ENCODE measurements around the gene STRN3. TPM values are rescaled to one million over a fixed set of nuclear protein-coding genes. Genes with fewer than 3 reads are reported as not detected.

The STRN3 gene, protein sequence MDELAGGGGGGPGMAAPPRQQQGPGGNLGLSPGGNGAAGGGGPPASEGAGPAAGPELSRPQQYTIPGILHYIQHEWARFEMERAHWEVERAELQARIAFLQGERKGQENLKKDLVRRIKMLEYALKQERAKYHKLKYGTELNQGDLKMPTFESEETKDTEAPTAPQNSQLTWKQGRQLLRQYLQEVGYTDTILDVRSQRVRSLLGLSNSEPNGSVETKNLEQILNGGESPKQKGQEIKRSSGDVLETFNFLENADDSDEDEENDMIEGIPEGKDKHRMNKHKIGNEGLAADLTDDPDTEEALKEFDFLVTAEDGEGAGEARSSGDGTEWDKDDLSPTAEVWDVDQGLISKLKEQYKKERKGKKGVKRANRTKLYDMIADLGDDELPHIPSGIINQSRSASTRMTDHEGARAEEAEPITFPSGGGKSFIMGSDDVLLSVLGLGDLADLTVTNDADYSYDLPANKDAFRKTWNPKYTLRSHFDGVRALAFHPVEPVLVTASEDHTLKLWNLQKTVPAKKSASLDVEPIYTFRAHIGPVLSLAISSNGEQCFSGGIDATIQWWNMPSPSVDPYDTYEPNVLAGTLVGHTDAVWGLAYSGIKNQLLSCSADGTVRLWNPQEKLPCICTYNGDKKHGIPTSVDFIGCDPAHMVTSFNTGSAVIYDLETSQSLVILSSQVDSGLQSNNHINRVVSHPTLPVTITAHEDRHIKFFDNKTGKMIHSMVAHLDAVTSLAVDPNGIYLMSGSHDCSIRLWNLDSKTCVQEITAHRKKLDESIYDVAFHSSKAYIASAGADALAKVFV
- 60.1 and 82.6 TPM in 2 replicates for total RNA-seq (ENCODE audit: low replicate concordance)

DNA sequence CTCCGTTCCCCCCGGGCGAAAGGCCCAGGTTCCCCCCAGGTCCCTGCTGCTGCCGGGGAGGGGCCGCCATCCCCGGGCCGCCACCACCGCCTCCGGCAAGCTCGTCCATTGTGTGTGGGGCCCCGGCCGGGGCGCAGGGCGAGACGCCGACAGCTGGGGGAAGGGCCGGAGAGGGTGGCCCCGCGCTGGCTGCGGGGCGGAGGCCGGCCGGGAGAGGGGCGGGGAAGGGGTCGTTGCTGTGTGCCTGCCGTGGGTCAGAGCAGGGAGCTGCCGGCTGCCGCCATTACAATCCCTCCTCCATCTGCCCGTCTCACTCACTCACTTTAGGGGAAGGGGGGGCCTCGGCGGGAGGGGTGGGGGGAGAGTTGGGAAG, at the start of gene STRN3:
Gene STRN3 (minus strand): TSS at position 303 of the 373 bp plus-strand sequence. CDS start 194 bp downstream, at position 109.

DNA sequence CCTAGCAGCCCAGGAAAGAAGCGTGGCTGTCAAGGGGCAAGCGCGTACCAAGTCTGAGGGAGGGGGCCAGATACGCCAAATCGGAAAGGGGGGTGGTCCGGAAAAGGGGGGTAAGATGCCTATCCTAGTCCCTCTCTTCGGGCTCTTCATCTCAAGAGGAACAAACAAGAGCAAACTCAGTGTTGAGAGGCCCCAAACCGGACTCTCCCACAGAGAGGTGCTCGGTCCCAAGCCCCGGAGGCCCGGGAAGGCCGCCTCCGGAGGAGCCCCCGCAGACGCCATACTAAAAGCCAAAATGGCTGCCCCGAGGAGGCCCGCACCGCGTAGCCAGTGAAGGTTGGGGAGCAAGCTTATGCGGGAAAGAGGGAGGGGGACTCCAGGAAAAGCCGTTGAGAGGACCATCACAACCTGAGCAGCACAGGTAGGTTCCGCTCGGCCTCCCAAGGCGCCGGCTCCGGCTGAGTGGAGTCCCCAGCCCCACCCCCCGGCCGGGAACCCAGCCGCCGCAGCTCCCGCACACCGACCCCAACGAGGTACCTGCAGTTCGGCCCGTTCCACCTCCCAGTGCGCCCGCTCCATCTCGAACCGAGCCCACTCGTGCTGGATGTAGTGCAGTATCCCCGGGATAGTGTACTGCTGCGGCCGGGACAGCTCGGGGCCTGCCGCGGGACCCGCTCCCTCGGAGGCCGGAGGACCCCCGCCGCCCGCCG, 657 bp downstream of the STRN3 start, which contains the start of gene AP4S1:
Gene AP4S1 (plus strand): TSS at position 283 of the 710 bp plus-strand sequence. CDS start 40,548 bp downstream, outside the sequence.

DNA sequence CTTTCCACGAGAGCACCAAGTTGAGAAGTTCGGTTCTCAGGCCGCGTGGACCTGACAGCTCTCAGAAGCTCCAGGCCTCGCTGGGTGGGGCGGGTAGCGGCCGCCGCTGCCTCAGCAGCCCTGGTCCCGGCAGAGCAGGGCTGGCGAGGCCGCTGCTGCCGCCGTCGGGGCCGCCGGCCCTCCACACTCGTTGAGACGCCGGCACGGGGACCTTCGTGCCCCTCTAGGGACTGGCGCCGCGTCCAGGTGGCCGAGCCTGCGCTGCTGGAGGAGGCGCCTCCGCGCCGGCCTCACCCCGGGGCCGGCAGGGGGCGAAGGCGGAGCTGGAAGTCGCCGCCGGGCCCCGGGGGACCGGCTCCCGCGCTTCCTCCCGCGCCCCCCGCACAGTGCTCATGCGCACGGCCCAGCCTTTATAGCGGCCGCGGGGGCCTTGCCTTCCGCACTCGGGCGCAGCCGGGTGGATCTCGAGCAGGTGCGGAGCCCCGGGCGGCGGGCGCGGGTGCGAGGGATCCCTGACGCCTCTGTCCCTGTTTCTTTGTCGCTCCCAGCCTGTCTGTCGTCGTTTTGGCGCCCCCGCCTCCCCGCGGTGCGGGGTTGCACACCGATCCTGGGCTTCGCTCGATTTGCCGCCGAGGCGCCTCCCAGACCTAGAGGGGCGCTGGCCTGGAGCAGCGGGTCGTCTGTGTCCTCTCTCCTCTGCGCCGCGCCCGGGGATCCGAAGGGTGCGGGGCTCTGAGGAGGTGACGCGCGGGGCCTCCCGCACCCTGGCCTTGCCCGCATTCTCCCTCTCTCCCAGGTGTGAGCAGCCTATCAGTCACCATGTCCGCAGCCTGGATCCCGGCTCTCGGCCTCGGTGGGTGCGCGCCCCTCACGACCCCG, 151.8 kb downstream of the STRN3 start, which contains the start of gene COCH:
Gene COCH (plus strand): TSS at position 440 of the 879 bp plus-strand sequence. CDS start 380 bp downstream, at position 820.

Other genes with a start within 250 kb of the STRN3 start
- 0.12 and 0.15 TPM in 2 replicates for gene COCH, start 151.8 kb downstream of the STRN3 start, total RNA-seq (ENCODE audit: low replicate concordance)
- gene AP4S1, start 730 bp downstream of the STRN3 start, total RNA-seq (ENCODE audit: low replicate concordance), result 1.2 and 2.3 TPM in 2 replicates
- 226 and 481 TPM in 2 replicates for gene HECTD1, start 181.4 kb upstream of the STRN3 start, total RNA-seq (ENCODE audit: low replicate concordance)

Data from smooth muscle cell of the coronary artery (primary cell).